ENCODE results near the gene CXCL5. TPM values are rescaled to one million over a fixed set of nuclear protein-coding genes. Genes with fewer than 3 reads are reported as not detected.

CXCL5 gene
- total and polyA plus RNA-seq, 2 of the 13 experiments (the other 11 are each of a cell fraction or from before 2014, with no cell fraction given), result not detected

Small RNAs within 50 kb of the gene (small RNA-seq; reads per million reads assigned to genes)
- gene RN7SL218P (ENCODE audit: insufficient read depth in 2 of 3, insufficient read length in 3 of 3, low read depth in 2 of 3, low replicate concordance in 1 of 3), result 0 reads per million in 3 experiments

Other genes starting within 250 kb of the CXCL5 start
- gene CXCL6, start 162.0 kb downstream of the CXCL5 start, total RNA-seq (2016; rRNA removed; fragmentation: Illumina TruSeq; extraction: Trizol), result not detected in 2 replicates
- not detected in 2 replicates for gene CXCL6, start 162.0 kb downstream of the CXCL5 start, polyA plus RNA-seq (2011; rRNA removed)
- gene PF4V1, start 145.4 kb downstream of the CXCL5 start, total RNA-seq (2016; rRNA removed; fragmentation: Illumina TruSeq; extraction: Trizol), result not detected in 2 replicates
- not detected in 2 replicates for gene PF4V1, start 145.4 kb downstream of the CXCL5 start, polyA plus RNA-seq (2011; rRNA removed)
- gene CXCL1, start 129.3 kb downstream of the CXCL5 start, total RNA-seq (2016; rRNA removed; fragmentation: Illumina TruSeq; extraction: Trizol), result 0.15 TPM in 1 of 2 replicates, not detected in the other
- gene CXCL1, start 129.3 kb downstream of the CXCL5 start, polyA plus RNA-seq (2011; rRNA removed), result not detected in 2 replicates
- not detected in 2 replicates for gene PF4, start 16.6 kb downstream of the CXCL5 start, total RNA-seq (2016; rRNA removed; fragmentation: Illumina TruSeq; extraction: Trizol)
- not detected in 2 replicates for gene PF4, start 16.6 kb downstream of the CXCL5 start, polyA plus RNA-seq (2011; rRNA removed)
- not detected in 2 replicates for gene PPBP, start 10.5 kb downstream of the CXCL5 start, total RNA-seq (2016; rRNA removed; fragmentation: Illumina TruSeq; extraction: Trizol)
- not detected in 2 replicates for gene PPBP, start 10.5 kb downstream of the CXCL5 start, polyA plus RNA-seq (2011; rRNA removed)
- 0.13 TPM in 1 of 2 replicates, not detected in the other for gene CXCL3, start 40.0 kb upstream of the CXCL5 start, total RNA-seq (2016; rRNA removed; fragmentation: Illumina TruSeq; extraction: Trizol)
- not detected in 2 replicates for gene CXCL3, start 40.0 kb upstream of the CXCL5 start, polyA plus RNA-seq (2011; rRNA removed)
- 0.44 and 0.97 TPM in 2 replicates for gene CXCL2, start 100.5 kb upstream of the CXCL5 start, total RNA-seq (2016; rRNA removed; fragmentation: Illumina TruSeq; extraction: Trizol)
- not detected in 2 replicates for gene CXCL2, start 100.5 kb upstream of the CXCL5 start, polyA plus RNA-seq (2011; rRNA removed)
- 11.2 and 14.9 TPM in 2 replicates for gene MTHFD2L, start 159.4 kb upstream of the CXCL5 start, total RNA-seq (2016; rRNA removed; fragmentation: Illumina TruSeq; extraction: Trizol)
- 8.0 and 10.5 TPM in 2 replicates for gene MTHFD2L, start 159.4 kb upstream of the CXCL5 start, polyA plus RNA-seq (2011; rRNA removed)